Esophagus squamous epithelium (tissue), 5 donors: ENCODE data around the gene RGS7. TPM values are rescaled to one million over a fixed set of nuclear protein-coding genes. Genes with fewer than 3 reads are reported as not detected.

Experiments used
- DNase-seq: peaks from one replicate; lab custom pipeline; 2025; lab: John Stamatoyannopoulos, UW
- H3K27ac ChIP-seq, 4 donors: fragments of 200-600 bp; sonication (generic); one replicate each; pipeline ENCODE4 v1.5.1; 2016 to 2019; ENCODE audit warnings: mild to moderate bottlenecking in 1 of 4
- H3K27me3 ChIP-seq, 4 donors: fragments of 200-600 bp; sonication (generic); 1 replicate in 3 of 4; 2 replicates in 1 of 4; pipeline versions ENCODE4 v1.5.1 to v1.6.0; 2017 to 2021; ENCODE audit warnings: antibody characterized with exemption in 1 of 4
- H3K36me3 ChIP-seq, 3 donors: fragments of 200-600 bp; sonication (generic); one replicate each; pipeline ENCODE4 v1.5.1; 2016 to 2019
- H3K4me1 ChIP-seq, 3 donors: fragments of 200-600 bp; sonication (generic); one replicate each; pipeline ENCODE4 v1.5.1; 2017 to 2019
- H3K4me3 ChIP-seq, 4 donors: fragments of 200-600 bp; sonication (generic); 1 replicate in 3 of 4; 2 replicates in 1 of 4; pipeline ENCODE4 v1.5.1; 2016 to 2019; ENCODE audit warnings: mild to moderate bottlenecking in 2 of 4, moderate library complexity in 1 of 4
- H3K9me3 ChIP-seq, 3 donors: fragments of 200-600 bp; sonication (generic); one replicate each; pipeline ENCODE4 v1.5.1; 2016 to 2019
- POLR2A ChIP-seq, 4 donors: fragments of 450-650 bp; IDR thresholded peaks; one replicate each; pipeline ENCODE4 v1.6.1; 2017; ENCODE audit warnings: antibody characterized with exemption in 4 of 4, mild to moderate bottlenecking in 4 of 4, moderate library complexity in 3 of 4
- WGBS, 2 donors: methylation state at CpG; one replicate each; pipeline ENCODE4 v1.1.5; 2018; 5-methylcytosine and 5-hydroxymethylcytosine counted together
- intact Hi-C: fragments of 100-400 bp; cut with DNase I; formaldehyde crosslinking; loops from one replicate; pipeline ENCODE4 v1.15.0; 2022
- total RNA-seq, 4 donors: library from RNA; depleted of rRNA; stranded (reverse); fragments of >200 nt; gene quantifications; one replicate each; pipeline ENCODE4 v1.1.0, GENCODE V29; 2016
- TF ChIP-seq, protein P1 (sequence below), 6 experiments: fragments of 450-650 bp in 4 of 6; fragments of 200-600 bp in 2 of 6; sonication (generic) in 2 of 6; IDR thresholded peaks; one replicate each; pipeline ENCODE4 v1.5.1; 2016 to 2019; ENCODE audit warnings: antibody characterized with exemption in 6 of 6, mild to moderate bottlenecking in 4 of 6, moderate library complexity in 4 of 6
- donor health status: DM: yes; HTN: yes; CAD: no.

The RGS7 gene
- total RNA-seq, 4 donors from 2014 or later = not detected

DNA sequence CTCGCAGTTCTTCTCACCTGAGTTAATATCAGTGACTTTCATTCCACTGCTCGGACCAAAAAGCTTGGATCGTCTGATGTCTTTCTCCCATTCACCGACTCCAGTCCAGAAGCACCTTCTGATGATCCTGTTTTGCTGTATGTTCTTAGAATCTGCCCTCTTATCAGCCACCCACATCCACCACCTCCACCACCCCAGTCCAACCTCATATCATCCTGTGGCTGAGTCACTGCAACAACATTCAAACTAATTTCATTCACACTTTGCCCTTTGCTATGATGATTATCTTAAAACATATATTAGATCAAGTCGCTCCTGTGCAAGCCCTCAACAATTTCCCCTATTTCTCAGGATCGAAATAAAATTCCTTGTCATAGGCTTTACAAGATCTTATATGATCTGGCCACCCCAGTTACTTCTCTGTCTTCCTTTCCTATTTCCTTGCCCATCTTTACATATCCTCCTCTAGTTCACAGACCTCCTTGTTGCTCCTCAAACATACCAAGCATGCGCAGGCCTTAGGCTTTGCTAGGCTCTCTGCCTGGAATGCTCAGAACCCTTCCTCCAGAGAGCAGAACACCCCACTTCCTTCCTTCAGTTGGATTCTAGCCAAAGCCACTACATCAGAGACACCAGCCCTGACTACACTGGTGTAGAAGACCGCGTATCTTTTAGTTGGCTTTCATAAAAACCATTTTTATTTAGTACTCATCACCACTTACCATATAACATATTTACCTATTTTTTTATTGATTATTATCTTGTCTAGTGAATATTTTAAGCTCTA is 409.4 kb downstream of the RGS7 start:
- DNase-seq = no peak
- WGBS, 2 donors = 79 to 83% methylated on average over 9 of the region's 9 CpGs
- intact Hi-C loops = no loop called here

DNA sequence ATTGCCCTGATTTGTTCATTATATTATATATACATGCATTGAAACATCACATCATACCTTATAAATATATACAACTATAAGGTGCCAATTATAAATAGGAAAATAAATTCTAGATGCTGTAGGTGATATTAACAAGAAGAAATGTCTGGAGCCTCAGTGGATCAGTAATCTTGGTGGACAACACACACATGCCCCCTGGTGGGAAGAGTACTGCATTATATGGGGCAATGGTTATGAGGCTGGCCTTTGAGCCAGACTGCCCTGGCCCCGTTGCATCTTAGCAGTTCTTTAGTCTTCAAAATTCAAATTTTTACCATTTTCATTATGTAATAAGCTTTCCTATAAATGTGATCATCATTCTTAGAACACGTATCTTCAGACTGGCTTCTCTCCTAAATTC is 410.1 kb downstream of the RGS7 start:
- Histone ChIP-seq H3K4me3 (no peak overlapping the region), H3K27me3 (no peaks in the 10 kb centered on the region), H3K27ac (no peak overlapping the region), H3K4me1 (no peaks in the 10 kb centered on the region), H3K9me3 (peaks cover 0 to 5% (median 0%) of the 10 kb centered on the region in 3 donors), H3K36me3 (no peaks in the 10 kb centered on the region)
- WGBS, 2 donors = 72 to 81% methylated on average over 2 of the region's 2 CpGs
- DNase-seq = no peak
- intact Hi-C loops = no loop called here
- TF ChIP-seq, protein P1, sequence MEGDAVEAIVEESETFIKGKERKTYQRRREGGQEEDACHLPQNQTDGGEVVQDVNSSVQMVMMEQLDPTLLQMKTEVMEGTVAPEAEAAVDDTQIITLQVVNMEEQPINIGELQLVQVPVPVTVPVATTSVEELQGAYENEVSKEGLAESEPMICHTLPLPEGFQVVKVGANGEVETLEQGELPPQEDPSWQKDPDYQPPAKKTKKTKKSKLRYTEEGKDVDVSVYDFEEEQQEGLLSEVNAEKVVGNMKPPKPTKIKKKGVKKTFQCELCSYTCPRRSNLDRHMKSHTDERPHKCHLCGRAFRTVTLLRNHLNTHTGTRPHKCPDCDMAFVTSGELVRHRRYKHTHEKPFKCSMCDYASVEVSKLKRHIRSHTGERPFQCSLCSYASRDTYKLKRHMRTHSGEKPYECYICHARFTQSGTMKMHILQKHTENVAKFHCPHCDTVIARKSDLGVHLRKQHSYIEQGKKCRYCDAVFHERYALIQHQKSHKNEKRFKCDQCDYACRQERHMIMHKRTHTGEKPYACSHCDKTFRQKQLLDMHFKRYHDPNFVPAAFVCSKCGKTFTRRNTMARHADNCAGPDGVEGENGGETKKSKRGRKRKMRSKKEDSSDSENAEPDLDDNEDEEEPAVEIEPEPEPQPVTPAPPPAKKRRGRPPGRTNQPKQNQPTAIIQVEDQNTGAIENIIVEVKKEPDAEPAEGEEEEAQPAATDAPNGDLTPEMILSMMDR (IDR thresholded peaks at IDR 0.05) = peak in 2 of 6 experiments; percentile 16 to 27
- TF ChIP-seq POLR2A (IDR thresholded peaks at IDR 0.05) = no peak

More for the DNA sequence above, 409.4 kb downstream of the RGS7 start:
- Histone ChIP-seq H3K4me1 (no peaks in the 10 kb centered on the region), H3K4me3 (no peak overlapping the region), H3K36me3 (no peaks in the 10 kb centered on the region), H3K27ac (no peak overlapping the region), H3K9me3 (peaks cover 0 to 5% (median 0%) of the 10 kb centered on the region in 3 donors), H3K27me3 (no peaks in the 10 kb centered on the region)
- TF ChIP-seq, protein P1 (IDR thresholded peaks at IDR 0.05) = no peak
- TF ChIP-seq POLR2A (IDR thresholded peaks at IDR 0.05) = no peak

DNA sequence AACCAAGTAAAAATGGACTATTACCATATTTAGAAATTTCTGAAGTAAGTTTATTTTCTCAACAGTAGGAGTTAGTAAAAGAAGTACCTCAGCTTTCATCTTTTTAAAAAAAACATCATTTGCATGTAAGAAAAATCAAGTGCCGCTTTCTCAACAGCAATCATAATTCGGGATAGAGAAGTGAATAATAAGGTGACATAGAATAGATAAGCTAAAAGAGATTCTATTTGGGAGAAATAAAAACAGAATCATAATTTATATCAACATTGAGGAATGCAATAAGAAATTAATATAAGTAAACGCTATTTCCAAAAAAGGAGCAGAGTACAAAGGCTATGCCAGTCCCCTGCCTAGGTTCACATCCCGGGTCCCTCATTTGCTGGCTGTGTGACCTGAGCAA is 414.1 kb downstream of the RGS7 start:
- no peaks in the 10 kb centered on the region for H3K36me3 ChIP-seq
- no peaks in the 10 kb centered on the region for H3K4me1 ChIP-seq
- no peak overlapping the region for H3K27ac ChIP-seq
- H3K9me3 ChIP-seq = peaks cover 0 to 9% (median 5%) of the 10 kb centered on the region in 3 donors
- intact Hi-C loops = no loop called here
- DNase-seq = no peak
- H3K27me3 ChIP-seq = no peaks in the 10 kb centered on the region
- TF ChIP-seq, protein P1 (IDR thresholded peaks at IDR 0.05) = no peak
- TF ChIP-seq POLR2A (IDR thresholded peaks at IDR 0.05) = no peak
- H3K4me3 ChIP-seq = no peak overlapping the region
- 83 to 87% methylated on average over 4 of the region's 4 CpGs for WGBS, 2 donors

GRCh38 chr1:240941701-240942370 is 415.2 kb downstream of the RGS7 start:
- TF ChIP-seq, protein P1 (IDR thresholded peaks at IDR 0.05) = no peak
- Histone ChIP-seq H3K36me3 (no peaks in the 10 kb centered on the region), H3K27me3 (no peaks in the 10 kb centered on the region), H3K27ac (no peak overlapping the region), H3K4me1 (no peaks in the 10 kb centered on the region), H3K9me3 (peaks cover 0 to 18% (median 15%) of the 10 kb centered on the region in 3 donors), H3K4me3 (no peak overlapping the region)
- no peak for DNase-seq
- WGBS, 2 donors = 52 to 57% methylated on average over 12 of the region's 12 CpGs
- intact Hi-C loops = no loop called here
